ENCODE data around the gene NENF.
A peak's percentile ranks its signal among the peaks of the same experiment; 100 is the strongest.
"Not testable (repeated sequence)": the region's sequence is repeated elsewhere in the genome, so short reads cannot be mapped to it uniquely, and the experiment has no call there.

NENF gene

GRCh38 chr1:212459656-212460055, 26.9 kb downstream of the NENF start:
- DNase-seq (ENCODE audit: low read depth in 3 of 3): no peak

GRCh38 chr1:212460376-212460775, 27.7 kb downstream of the NENF start:
- no peak for DNase-seq (ENCODE audit: low read depth in 3 of 3)

GRCh38 chr1:212461916-212462660, 29.4 kb downstream of the NENF start:
- no peak for DNase-seq (ENCODE audit: low read depth in 3 of 3)

GRCh38 chr1:212463565-212464285, 31.0 kb downstream of the NENF start:
- no peak for DNase-seq (ENCODE audit: low read depth in 3 of 3)

GRCh38 chr1:212465311-212465710, 32.6 kb downstream of the NENF start:
- DNase-seq (ENCODE audit: low read depth in 3 of 3): no peak

- no peak for DNase-seq (ENCODE audit: low read depth in 3 of 3)
Measured at GRCh38 chr1:212466437-212466836, 33.7 kb downstream of the NENF start.

GRCh38 chr1:212466898-212467650, 34.4 kb downstream of the NENF start:
- no peak for DNase-seq (ENCODE audit: low read depth in 3 of 3)

- no peak for DNase-seq (ENCODE audit: low read depth in 3 of 3)
Measured at GRCh38 chr1:212467843-212468482, 35.2 kb downstream of the NENF start.

GRCh38 chr1:212470059-212470458, 37.3 kb downstream of the NENF start:
- no peak for DNase-seq (ENCODE audit: low read depth in 3 of 3)

- DNase-seq (ENCODE audit: low read depth in 3 of 3): no peak
Measured at GRCh38 chr1:212471286-212471685, 38.6 kb downstream of the NENF start.

GRCh38 chr1:212471891-212472675, 39.4 kb downstream of the NENF start:
- DNase-seq (ENCODE audit: low read depth in 3 of 3): no peak

- DNase-seq (ENCODE audit: low read depth in 3 of 3): no peak
Measured at GRCh38 chr1:212473729-212474128, 41.0 kb downstream of the NENF start.

GRCh38 chr1:212475151-212475550, 42.4 kb downstream of the NENF start:
- DNase-seq (ENCODE audit: low read depth in 3 of 3): no peak

- DNase-seq (ENCODE audit: low read depth in 3 of 3): not testable (repeated sequence)
Measured at GRCh38 chr1:212475831-212476230, 43.1 kb downstream of the NENF start.

GRCh38 chr1:212477014-212477679, 44.4 kb downstream of the NENF start:
- peak; percentile 65 to 76 (median 72) for DNase-seq (ENCODE audit: low read depth in 3 of 3)

GRCh38 chr1:212477680-212478466, 45.2 kb downstream of the NENF start:
- DNase-seq (ENCODE audit: low read depth in 3 of 3): no peak

- no peak for DNase-seq (ENCODE audit: low read depth in 3 of 3)
Measured at GRCh38 chr1:212478467-212479025, 45.8 kb downstream of the NENF start.

- DNase-seq (ENCODE audit: low read depth in 3 of 3): no peak
Measured at GRCh38 chr1:212479188-212479587, 46.5 kb downstream of the NENF start.

- DNase-seq (ENCODE audit: low read depth in 3 of 3): not testable (repeated sequence)
Measured at GRCh38 chr1:212480711-212481437, 48.2 kb downstream of the NENF start.

All from stimulated activated CD4-positive, alpha-beta T cell treated with anti-CD3 and anti-CD28 coated beads, TNF-alpha, amount 100 ng/mL, for 24 hours (primary cell).